Measurements from ENCODE around the gene TCEA2.

GRCh38 chr20:64067005-64067632, 4.1 kb downstream of the TCEA2 start:
- TF ChIP-seq CTCF (IDR thresholded peaks at IDR 0.05), result no peak
- no peak for TF ChIP-seq EZH2 (IDR thresholded peaks at IDR 0.05; ENCODE audit: borderline replicate concordance, insufficient read depth, low read depth, low read length, poor library complexity, severe bottlenecking)

Measured in B cell (primary cell).